GM13976 (cell line): ENCODE measurements around the gene THAP11.

Experiments
- DNase-seq: peaks from one replicate; pipeline ENCODE4 v3.0.0; 2012; ENCODE audit warnings: low spot score
- in situ Hi-C: fragments of 300-500 bp; cut with MboI; formaldehyde crosslinking; loops from one replicate; pipeline ENCODE4 v1.12.0; 2022; ENCODE audit warnings: low sequenced_read_pairs, mixed read lengths, inconsistent platforms; ENCODE audit not compliant: unreplicated experiment
- TF ChIP-seq, protein P1 (sequence below): IDR thresholded peaks from 2 replicates; pipeline ENCODE4 v1.5.1; 2012; ENCODE audit warnings: borderline replicate concordance, mild to moderate bottlenecking; ENCODE audit not compliant: insufficient read depth; ENCODE audit errors: extremely low read depth, missing control alignments, control extremely low read depth

THAP11 gene

DNA sequence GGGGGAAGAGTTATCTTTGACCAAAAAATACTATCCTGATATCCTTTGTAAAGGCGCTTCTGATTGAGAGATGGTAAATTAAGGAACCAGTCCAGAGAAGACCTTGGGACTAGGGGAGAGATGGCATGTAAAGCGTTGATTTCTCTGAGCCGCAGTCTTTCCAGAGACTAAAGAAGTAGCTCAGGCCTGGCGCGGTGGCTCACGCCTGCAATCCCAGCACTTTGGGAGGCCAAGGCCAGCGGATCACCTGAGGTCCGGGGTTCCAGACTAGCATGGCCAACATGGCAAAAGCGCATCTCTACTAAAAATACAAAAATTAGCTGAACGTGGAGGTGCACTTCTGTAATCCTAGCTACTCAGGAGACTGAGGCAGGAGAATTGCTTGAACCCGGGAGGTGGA, 6.0 kb downstream of the THAP11 start:
- TF ChIP-seq, protein P1, sequence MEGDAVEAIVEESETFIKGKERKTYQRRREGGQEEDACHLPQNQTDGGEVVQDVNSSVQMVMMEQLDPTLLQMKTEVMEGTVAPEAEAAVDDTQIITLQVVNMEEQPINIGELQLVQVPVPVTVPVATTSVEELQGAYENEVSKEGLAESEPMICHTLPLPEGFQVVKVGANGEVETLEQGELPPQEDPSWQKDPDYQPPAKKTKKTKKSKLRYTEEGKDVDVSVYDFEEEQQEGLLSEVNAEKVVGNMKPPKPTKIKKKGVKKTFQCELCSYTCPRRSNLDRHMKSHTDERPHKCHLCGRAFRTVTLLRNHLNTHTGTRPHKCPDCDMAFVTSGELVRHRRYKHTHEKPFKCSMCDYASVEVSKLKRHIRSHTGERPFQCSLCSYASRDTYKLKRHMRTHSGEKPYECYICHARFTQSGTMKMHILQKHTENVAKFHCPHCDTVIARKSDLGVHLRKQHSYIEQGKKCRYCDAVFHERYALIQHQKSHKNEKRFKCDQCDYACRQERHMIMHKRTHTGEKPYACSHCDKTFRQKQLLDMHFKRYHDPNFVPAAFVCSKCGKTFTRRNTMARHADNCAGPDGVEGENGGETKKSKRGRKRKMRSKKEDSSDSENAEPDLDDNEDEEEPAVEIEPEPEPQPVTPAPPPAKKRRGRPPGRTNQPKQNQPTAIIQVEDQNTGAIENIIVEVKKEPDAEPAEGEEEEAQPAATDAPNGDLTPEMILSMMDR: no peak
- in situ Hi-C loops: no loop called here
- DNase-seq: no peak

DNA sequence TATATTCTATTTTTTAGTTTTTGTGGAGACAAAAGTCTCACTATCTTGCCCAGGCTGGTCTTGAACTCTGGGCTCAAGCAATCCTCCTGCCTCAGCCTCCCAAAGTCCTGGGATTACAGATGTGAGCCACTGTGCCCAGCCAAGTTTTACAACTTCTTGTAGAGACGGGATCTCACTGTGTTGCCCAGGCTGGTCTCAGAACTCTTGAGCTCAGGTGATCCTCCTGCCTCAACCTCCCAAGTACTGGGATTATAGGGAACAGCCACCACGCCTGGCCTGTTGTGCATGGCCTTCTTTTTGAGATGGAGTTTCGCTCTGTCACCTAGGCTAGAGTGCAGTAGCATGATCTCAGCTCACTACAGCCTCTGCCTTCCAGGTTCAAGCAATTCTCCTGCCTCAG, 11.6 kb downstream of the THAP11 start:
- TF ChIP-seq, protein P1: no peak
- in situ Hi-C loops: no loop called here
- DNase-seq: no peak

DNA sequence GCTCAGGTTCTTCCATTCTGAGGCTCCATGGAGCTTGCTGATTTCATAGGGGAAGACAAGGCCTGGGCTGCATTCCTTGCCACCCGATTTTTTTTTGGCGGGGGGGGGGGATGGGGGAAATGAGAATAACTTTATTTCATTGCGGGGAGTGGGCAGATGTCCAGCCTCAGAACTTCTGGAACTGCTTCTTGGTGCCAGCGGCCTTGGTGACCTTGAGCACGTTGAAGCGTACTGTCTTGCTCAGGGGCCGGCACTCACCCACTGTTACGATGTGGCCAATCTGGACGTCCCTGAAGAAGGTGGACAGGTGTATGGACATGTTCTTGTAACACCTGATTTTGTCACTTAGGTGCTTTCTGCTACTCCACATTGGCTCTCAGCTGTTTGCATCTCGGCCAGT, 13.7 kb downstream of the THAP11 start:
- in situ Hi-C loops: no loop called here
- DNase-seq: no peak
- TF ChIP-seq, protein P1: no peak

DNA sequence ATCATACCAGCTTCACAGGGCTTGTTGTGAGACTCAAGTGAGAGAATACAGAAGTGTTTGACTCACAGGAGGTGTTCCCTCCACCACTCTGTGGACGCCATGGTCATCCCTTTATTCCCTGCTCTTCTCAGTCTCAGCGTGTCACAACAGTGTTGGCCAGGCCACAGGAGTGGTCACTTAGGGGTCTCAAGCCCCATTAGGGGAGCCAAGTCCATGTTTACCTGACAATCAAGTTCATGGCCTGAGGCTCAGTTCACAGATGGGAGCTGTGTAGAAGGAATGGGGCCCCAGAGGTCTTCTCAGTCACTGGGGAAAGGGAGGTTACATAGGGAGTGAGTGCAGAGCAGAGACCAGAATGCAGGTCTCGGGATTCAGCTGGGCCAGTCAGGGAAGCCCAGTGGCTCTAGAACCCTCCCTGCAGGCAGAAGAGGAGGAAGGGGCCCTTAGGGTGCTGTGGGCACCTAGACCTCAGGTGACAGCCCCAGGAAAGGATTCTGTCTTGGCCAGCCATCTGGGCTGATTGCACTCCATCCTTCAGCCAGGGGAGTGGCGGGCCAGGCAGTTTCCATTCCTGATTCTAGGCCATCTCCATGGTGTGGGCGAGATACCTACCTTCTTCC, 14.9 kb downstream of the THAP11 start:
- in situ Hi-C loops: no loop called here
- DNase-seq: no peak
- TF ChIP-seq, protein P1: no peak

DNA sequence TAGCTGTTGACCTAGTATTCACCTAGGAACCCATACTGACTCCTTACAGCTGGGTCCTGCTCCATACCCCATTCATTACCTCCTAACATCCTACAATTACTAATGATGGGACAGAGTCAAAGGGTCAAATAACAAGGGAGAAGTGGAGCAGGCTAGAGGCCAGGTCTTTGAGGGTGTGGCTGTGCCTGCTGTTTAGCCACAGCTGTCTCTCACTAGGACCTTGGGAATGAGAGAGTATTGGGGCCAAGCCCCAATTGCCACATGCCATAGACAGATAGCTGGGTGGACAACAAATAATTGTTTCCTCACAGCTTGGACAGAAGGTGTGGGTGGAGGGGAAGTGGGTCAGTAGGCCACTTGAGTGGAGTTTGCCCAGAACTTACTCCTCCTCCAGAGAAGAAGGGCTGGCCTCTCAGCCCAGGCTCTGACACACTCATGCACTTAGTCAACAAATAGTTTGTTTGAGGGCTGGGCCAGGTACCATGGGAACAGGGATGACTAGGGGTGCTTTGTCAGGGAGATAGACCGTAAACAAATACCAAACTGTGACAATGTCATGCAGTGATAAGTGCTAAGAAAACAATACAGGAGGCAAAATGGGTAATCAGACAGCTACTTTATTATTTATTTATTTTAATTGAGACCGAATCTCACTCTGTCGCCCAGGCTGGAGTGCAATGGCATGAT, 15.6 kb downstream of the THAP11 start:
- DNase-seq: no peak
- TF ChIP-seq, protein P1: no peak
- in situ Hi-C loops: no loop called here

DNA sequence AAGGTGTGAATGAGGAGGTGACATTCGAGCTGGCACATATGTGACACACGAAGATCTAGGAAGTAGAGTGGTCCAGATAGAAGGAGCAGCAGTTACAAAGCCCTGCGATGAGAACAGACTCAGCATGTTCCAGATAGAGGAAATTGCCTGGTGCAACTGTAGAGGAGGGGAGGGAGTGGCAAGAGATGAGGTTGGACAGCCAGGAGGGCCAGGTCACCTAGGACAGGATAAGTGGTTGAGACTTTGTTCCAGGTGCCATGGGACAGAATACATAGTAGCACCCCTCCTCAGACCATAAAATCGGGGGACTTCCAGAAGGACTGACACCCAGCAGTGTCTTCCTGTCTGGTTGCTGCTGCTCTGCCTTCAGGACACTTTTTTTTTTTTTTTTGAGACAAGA, 16.4 kb downstream of the THAP11 start:
- DNase-seq: no peak
- TF ChIP-seq, protein P1: no peak
- in situ Hi-C loops: no loop called here
